GM12864 (cell line): ENCODE results near the gene PRM3.

Source experiments
- DNase-seq: peaks from one replicate; pipeline ENCODE4 v3.0.0-alpha.2; 2011; ENCODE audit warnings: low read depth
- H3K4me3 ChIP-seq: 2 replicates; pipeline ENCODE4 v1.5.1; 2011; ENCODE audit warnings: mild to moderate bottlenecking, low read depth, low read length, control low read depth
- CTCF ChIP-seq: IDR thresholded peaks from 2 replicates; pipeline ENCODE4 v1.5.1; 2011; ENCODE audit warnings: low read depth, mild to moderate bottlenecking, moderate library complexity, low read length, control low read depth, inconsistent platforms; ENCODE audit errors: missing control alignments

PRM3 gene

GRCh38 chr16:11272921-11273720 is at the start of gene PRM3:
Gene PRM3 (minus strand): TSS chr16:11273629. CDS start chr16:11273595, 34 bp downstream.
- DNase-seq, result no peak
- TF ChIP-seq CTCF, result no peak
- no peak within 1 kb of the TSS for H3K4me3 ChIP-seq

- TF ChIP-seq CTCF, result no peak
- H3K4me3 ChIP-seq, result no peak overlapping the region
- DNase-seq, result no peak
Observed at GRCh38 chr16:11322823-11323222, 49.4 kb upstream of the PRM3 start.

GRCh38 chr16:11321662-11322061 is 48.2 kb upstream of the PRM3 start:
- H3K4me3 ChIP-seq, result no peak overlapping the region
- no peak for TF ChIP-seq CTCF

GRCh38 chr16:11320170-11320569 is 46.7 kb upstream of the PRM3 start:
- no peak overlapping the region for H3K4me3 ChIP-seq
- no peak for TF ChIP-seq CTCF
- DNase-seq, result no peak

More at GRCh38 chr16:11321662-11322061, 48.2 kb upstream of the PRM3 start:
- no peak for DNase-seq

- TF ChIP-seq CTCF, result no peak
- H3K4me3 ChIP-seq, result no peak overlapping the region
- no peak for DNase-seq
Observed at GRCh38 chr16:11319529-11320146, 46.2 kb upstream of the PRM3 start.

GRCh38 chr16:11318817-11319216 is 45.4 kb upstream of the PRM3 start:
- H3K4me3 ChIP-seq, result no peak overlapping the region
- no peak for TF ChIP-seq CTCF
- no peak for DNase-seq
